Activated B cell treated with CpG ODN at 0.5 μM for 24 hours (primary cell): Measurements from ENCODE around the gene CDK5R1. TPM values are rescaled to one million over a fixed set of nuclear protein-coding genes. Genes with fewer than 3 reads are reported as not detected.
"Not testable (repeated sequence)": the region's sequence is repeated elsewhere in the genome, so short reads cannot be mapped to it uniquely, and the experiment has no call there.

Experiments
- ATAC-seq: fragments of 200-7000 bp; cut with Tn5 transposase; one replicate; pipeline ENCODE4 v1.10.0; 2021; ENCODE audit warnings: low read depth, mild to moderate bottlenecking, moderate library complexity
- CTCF ChIA-PET: fragments of 350-600 bp; sonication (Branson Sonifier 250); formaldehyde crosslinking; loops from one replicate; lab custom pipeline; 2021; ENCODE audit warnings: antibody characterized with exemption; lab: Charles Lee
- POLR2A ChIA-PET: fragments of 350-600 bp; sonication (Branson Sonifier 250); formaldehyde crosslinking; loops from one replicate; lab custom pipeline; 2021; ENCODE audit warnings: antibody characterized with exemption; lab: Charles Lee
- DNase-seq: peaks from one replicate; pipeline ENCODE4 v3.0.0; 2022
- H3K27ac Mint-ChIP-seq: one replicate; pipeline ENCODE4 v1.8.0; 2020; ENCODE audit warnings: mixed read lengths
- H3K27me3 Mint-ChIP-seq: one replicate; pipeline ENCODE4 v1.8.0; 2021; ENCODE audit warnings: mixed read lengths
- H3K36me3 Mint-ChIP-seq: one replicate; pipeline ENCODE4 v1.8.0; 2021; ENCODE audit warnings: low read depth, mixed read lengths
- H3K4me1 Mint-ChIP-seq: one replicate; pipeline ENCODE4 v1.8.0; 2021; ENCODE audit warnings: mixed read lengths
- H3K4me3 Mint-ChIP-seq: one replicate; pipeline ENCODE4 v1.8.0; 2020; ENCODE audit warnings: mild to moderate bottlenecking, mixed read lengths
- H3K9me3 Mint-ChIP-seq: one replicate; pipeline ENCODE4 v1.8.0; 2020; ENCODE audit warnings: mixed read lengths
- CTCF ChIP-seq: fragments of 200-600 bp; IDR thresholded peaks from one replicate; pipeline ENCODE4 v1.8.0; 2022; ENCODE audit warnings: antibody characterized with exemption, mild to moderate bottlenecking
- intact Hi-C: fragments of 100-400 bp; cut with micrococcal nuclease; formaldehyde crosslinking; loops from one replicate; pipeline ENCODE4 v1.15.1; 2024
- total RNA-seq: library from RNA; stranded (reverse); gene quantifications from 2 replicates; pipeline ENCODE4 v1.2.3, GENCODE V29; 2022

CDK5R1 gene
- total RNA-seq, 1 donor from 2014 or later = 9.6 TPM

DNA sequence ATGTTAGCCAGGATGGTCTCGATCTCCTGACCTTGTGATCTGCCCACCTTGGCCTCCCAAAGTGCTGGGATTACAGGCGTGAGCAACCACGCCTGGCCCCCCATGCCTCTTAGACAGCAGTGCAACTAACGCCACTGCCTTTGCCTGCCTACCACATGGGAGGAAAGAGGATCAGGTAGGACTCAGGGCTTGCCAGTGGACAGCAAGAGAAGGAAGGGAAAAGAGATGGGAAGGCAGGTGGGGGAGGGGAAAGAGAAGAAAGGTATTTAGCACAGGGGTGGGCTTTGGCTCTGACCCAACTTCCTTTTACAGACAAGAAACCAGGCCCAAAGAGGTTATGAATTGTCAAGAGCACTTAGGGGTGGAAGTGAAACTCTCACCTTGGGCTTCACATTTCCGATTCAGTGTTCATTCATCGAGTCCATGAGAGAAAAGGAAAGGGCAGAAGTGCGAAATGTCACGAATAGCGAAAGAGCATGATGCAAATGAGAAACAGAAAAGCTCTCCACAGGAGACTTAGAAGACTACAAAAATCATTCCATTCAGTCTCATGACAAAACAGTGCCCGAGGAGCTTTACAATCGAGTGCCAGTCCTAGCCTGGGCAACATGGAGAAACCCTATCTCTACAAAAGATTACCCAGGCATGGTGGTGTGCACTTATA, 36.4 kb downstream of the CDK5R1 start:
- POLR2A ChIA-PET = interaction anchor here (0.6 to 4.3 kb wide), 22 partner anchors 8 to 1204 kb away, joined by 3 to 90 read pairs (median 8); partner anchors contain the start of genes CDK5R1 and PSMD11
- peak overlapping the region; percentile 48 for H3K4me3 Mint-ChIP-seq
- no peak for TF ChIP-seq CTCF
- CTCF ChIA-PET = interaction anchor here (1.3 to 2.5 kb wide), 10 partner anchors 8 to 85 kb away, joined by 4 to 20 read pairs (median 6); partner anchors contain the start of genes CDK5R1 and PSMD11
- no peak for DNase-seq
- peak overlapping the region; percentile 93 for H3K27ac Mint-ChIP-seq
- no peaks in the 10 kb centered on the region for H3K27me3 Mint-ChIP-seq
- H3K36me3 Mint-ChIP-seq = no peaks in the 10 kb centered on the region
- H3K9me3 Mint-ChIP-seq = no peaks in the 10 kb centered on the region
- H3K4me1 Mint-ChIP-seq = peaks cover 79% of the 10 kb centered on the region
- peak; percentile 70 for ATAC-seq
- intact Hi-C loops = loop anchor here (1.0 to 2.0 kb wide), 6 partner anchors 8 to 173 kb away; partner anchors contain the start of genes CDK5R1, PSMD11 and ZNF207

DNA sequence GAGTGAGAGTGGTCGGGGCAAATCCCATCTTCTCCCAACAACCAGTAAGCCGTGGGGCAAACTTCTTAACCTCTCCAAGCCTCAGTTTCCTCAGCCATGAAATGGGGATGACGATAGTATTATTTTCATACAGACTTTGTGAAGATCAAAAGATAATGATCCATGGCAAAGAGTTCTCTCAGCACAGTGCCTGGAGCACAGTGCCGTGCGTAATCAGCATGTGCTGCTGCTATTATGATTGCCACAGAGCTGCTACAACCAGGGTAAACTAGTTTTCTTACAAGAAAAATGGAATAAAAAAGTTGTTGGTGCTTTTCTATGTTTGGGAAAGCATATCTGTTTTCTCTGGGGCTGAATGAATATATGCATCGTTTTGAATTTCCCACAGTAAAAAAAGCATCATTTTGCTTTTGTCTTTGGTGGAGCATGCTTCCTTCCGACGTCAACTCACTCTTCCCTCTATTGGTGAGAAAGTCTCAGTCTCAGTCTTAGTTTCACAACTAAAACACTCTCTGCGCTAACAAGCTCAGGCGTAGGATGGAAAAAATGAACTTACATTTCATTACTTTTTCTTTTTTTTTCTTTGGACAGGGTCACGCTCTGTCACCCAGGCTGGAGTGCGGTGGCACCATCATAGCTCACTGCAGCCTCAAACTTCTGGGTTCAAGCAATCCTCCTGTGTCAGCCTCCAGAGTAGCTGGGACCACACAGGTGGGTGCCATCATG, 37.2 kb downstream of the CDK5R1 start:
- H3K9me3 Mint-ChIP-seq = no peaks in the 10 kb centered on the region
- H3K36me3 Mint-ChIP-seq = no peaks in the 10 kb centered on the region
- peaks cover 79% of the 10 kb centered on the region for H3K4me1 Mint-ChIP-seq
- DNase-seq = no peak
- H3K27ac Mint-ChIP-seq = peak overlapping the region; percentile 93
- ChIA-PET CTCF (interaction anchor here (1.3 to 2.5 kb wide), 10 partner anchors 9 to 84 kb away, joined by 4 to 20 read pairs (median 6); partner anchors contain the start of genes CDK5R1 and PSMD11), POLR2A (interaction anchor here (0.6 to 4.3 kb wide), 22 partner anchors 9 to 1204 kb away, joined by 3 to 90 read pairs (median 9); partner anchors contain the start of genes CDK5R1 and PSMD11)
- H3K4me3 Mint-ChIP-seq = peak overlapping the region; percentile 48
- TF ChIP-seq CTCF = no peak
- intact Hi-C loops = loop anchor here (1.0 to 2.0 kb wide), 7 partner anchors 9 to 174 kb away; partner anchors contain the start of genes CDK5R1, PSMD11 and ZNF207
- H3K27me3 Mint-ChIP-seq = no peaks in the 10 kb centered on the region
- ATAC-seq = peak; percentile 53

- CTCF ChIA-PET = interaction anchor here (1.3 to 2.5 kb wide), 10 partner anchors 10 to 84 kb away, joined by 4 to 20 read pairs (median 6); partner anchors contain the start of genes CDK5R1 and PSMD11
- not testable (repeated sequence) for H3K9me3 Mint-ChIP-seq, H3K4me3 Mint-ChIP-seq, DNase-seq, H3K36me3 Mint-ChIP-seq, ATAC-seq, H3K27me3 Mint-ChIP-seq
- POLR2A ChIA-PET = interaction anchor here (0.8 to 4.3 kb wide), 14 partner anchors 9 to 87 kb away, joined by 4 to 90 read pairs (median 11); partner anchors contain the start of genes CDK5R1 and PSMD11
- Mint-ChIP-seq H3K4me1 (peaks cover 80% of the 10 kb centered on the region), H3K27ac (peak overlapping the region; percentile 93)
- intact Hi-C loops = loop anchor here (1.0 kb wide), 1 partner anchor 34 kb away; no protein-coding TSS in a partner anchor
These were observed 37.7 kb downstream of the CDK5R1 start for GRCh38 chr17:32524553-32524880.

DNA sequence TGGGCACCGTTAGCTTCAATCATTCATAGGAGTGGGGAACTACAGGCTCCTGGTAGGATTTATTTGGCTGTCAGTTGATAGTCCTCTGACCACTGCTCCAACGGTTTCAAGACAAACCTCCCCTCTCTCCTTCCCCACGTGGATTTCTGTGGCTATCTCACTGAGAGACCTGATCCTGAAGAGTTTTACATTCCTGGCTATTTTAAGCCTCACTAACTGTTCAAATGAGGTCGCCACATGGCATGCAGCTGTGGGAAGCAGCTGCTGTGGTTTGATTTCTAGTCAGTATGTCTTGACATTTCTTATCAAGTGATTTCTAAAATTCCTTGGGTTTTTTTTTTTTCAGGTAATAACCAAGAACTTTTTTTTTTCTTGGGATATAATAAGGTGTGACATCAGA, 38.3 kb downstream of the CDK5R1 start:
- ATAC-seq (no peak), DNase-seq (no peak)
- H3K27me3 Mint-ChIP-seq = no peaks in the 10 kb centered on the region
- H3K4me1 Mint-ChIP-seq = peaks cover 74% of the 10 kb centered on the region
- H3K27ac Mint-ChIP-seq = peak overlapping the region; percentile 93
- POLR2A ChIA-PET = interaction anchor here (0.9 to 4.3 kb wide), 6 partner anchors 10 to 65 kb away, joined by 4 to 90 read pairs (median 10); partner anchors contain the start of gene CDK5R1
- intact Hi-C loops = no loop called here
- CTCF ChIA-PET = interaction anchor here (2.3 to 2.7 kb wide), 3 partner anchors 14 to 63 kb away, joined by 8 to 20 read pairs (median 11); no protein-coding TSS in a partner anchor
- H3K36me3 Mint-ChIP-seq = no peaks in the 10 kb centered on the region
- no peak for TF ChIP-seq CTCF
- H3K4me3 Mint-ChIP-seq = no peak overlapping the region
- no peaks in the 10 kb centered on the region for H3K9me3 Mint-ChIP-seq

- Mint-ChIP-seq H3K27ac (peak overlapping the region; percentile 31), H3K27me3 (no peaks in the 10 kb centered on the region), H3K4me1 (peaks cover 58% of the 10 kb centered on the region), H3K36me3 (no peaks in the 10 kb centered on the region), H3K9me3 (no peaks in the 10 kb centered on the region), H3K4me3 (no peak overlapping the region)
- no peak for TF ChIP-seq CTCF
- ATAC-seq (no peak), DNase-seq (no peak)
- ChIA-PET POLR2A (no interaction called here), CTCF (interaction anchor here (1.1 to 2.7 kb wide), 3 partner anchors 43 to 82 kb away, joined by 3 to 11 read pairs (median 5); no protein-coding TSS in a partner anchor)
- intact Hi-C loops = no loop called here
These were observed 40.4 kb downstream of the CDK5R1 start for GRCh38 chr17:32527146-32527545.
